HG03175 (cell line): ENCODE measurements around the gene MACF1.

ENCODE experiments used
- ATAC-seq: cut with Tn5 transposase; IDR thresholded peaks from one replicate; pipeline ENCODE4 v1.9.1; 2021; ENCODE audit warnings: mild to moderate bottlenecking, moderate library complexity; ENCODE audit not compliant: unreplicated experiment

Gene MACF1

DNA sequence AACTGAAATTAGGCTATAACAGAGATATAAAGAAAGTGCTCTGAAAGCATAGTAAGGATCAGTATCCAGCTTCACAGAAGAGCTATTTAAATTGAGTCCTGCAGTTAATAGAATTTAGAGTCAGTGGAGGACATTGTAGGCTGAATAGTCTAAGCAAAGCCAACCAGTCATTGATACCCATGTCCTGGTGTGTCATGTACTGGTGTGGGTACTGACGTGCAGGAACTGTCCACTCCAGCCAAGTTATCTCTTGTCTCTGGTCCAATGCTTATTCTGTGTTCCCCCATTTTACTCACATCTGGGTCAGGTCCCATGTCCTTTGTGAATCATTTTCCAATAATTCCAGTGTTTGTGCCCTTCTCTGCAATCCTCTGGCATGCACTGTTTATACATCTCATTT is 90.0 kb downstream of the MACF1 start:
- no peak for ATAC-seq

DNA sequence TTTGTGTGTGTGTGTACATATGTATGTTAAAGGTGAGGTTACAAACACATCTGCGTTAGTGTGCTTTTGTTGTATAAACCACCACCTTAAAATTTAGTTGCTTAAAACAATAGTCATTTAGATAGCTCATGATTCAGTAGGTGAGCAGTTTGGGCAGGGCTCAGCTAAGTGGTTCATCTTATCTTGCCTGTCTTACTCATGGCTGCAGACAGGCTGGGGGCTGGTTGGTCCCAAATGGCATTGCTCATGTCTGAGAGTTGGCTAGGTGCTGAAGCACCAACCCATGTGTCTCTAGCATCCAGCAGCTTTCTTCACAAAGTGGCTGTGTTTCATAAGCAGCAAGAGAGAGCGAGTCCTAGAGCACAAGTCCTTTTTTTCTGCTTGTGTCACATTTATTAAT is 91.4 kb downstream of the MACF1 start:
- ATAC-seq, result no peak

DNA sequence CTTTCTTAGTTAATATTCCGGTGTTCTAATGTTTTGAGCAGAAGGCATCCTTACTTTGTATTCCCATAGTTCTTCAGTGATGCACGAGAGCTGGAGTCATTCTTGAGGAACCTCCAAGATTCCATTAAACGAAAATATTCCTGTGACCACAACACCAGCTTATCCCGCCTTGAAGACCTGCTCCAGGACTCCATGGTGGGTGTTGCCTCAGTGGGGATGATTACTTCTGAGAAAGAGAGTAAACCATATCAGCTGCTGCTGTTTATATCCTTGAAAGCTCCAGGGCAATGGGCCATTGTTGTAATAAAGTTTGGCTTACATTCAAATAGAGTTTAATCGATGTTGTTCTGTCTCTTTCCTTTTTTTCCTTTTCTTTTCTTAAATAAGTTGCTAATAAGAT is 93.1 kb downstream of the MACF1 start:
- ATAC-seq, result no peak

DNA sequence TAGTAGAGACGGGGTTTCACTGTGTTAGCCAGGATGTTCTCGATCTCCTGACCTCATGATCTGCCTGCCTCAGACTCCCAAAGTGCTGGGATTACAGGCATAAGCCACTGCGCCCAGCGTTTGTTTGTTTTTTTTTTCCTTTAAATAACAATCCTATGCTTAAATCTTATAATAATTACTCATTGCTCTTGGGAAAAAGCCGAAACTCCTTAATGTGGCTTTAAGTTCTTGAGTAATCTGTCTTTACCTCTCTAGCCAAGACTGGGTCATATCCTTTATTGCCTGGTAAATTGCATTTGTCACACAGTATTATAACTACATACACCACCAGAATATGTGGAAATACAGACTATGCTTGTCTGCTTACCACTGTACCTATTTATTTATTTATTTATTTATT is 97.1 kb downstream of the MACF1 start:
- no peak for ATAC-seq

DNA sequence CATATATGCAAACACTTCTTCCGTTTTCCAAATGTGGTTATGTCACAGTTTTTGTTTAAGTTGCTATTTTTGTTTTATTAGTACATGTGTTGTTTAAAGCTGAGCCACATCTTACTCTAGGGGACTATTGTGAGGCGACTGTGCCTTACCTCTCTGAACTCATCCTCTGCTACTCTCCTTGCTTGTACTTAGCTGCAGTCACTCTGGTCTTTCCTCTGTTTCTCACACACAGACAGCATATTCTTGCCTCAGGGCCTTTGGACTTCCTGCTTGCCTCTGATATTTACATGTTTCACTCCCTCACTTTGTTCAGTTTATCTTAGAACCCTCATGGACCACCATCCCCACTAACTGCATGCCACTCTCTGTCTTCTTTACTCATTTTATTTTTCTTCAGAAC is 101.1 kb downstream of the MACF1 start:
- ATAC-seq, result no peak

DNA sequence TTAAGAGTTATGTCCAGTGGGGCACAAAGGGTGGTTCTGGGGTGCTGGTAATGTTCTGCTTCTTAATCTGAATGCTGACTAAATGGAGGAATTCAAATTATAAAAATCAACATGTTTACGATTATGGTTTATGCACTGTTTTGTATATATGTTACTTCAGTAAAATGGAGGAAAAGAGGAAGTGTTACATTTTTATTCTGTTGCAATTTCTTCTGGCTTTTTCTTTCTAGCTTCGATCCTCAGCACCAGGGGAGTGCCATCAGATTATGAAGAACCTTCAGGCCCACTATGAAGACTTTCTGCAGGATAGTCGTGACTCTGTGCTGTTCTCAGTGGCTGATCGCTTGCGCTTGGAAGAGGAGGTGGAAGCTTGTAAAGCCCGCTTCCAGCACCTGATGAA is 105.5 kb downstream of the MACF1 start:
- ATAC-seq, result no peak

DNA sequence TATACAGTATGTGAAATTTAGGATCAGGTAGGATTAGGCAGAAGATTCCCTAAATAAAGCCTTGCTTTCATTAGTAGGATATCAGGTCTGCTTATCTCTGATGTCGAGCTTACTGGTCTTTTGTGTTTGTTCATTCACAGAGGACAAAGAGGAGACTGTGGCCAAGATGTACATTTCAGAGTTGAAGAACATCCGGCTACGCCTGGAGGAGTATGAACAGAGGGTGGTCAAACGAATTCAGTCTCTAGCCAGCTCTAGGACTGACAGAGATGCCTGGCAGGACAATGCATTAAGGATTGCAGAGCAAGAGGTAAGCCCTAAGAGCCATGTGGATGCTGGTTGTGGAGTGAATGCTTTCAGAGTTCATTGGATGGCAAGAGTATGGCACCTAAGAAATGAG is 106.2 kb downstream of the MACF1 start:
- ATAC-seq, result no peak

DNA sequence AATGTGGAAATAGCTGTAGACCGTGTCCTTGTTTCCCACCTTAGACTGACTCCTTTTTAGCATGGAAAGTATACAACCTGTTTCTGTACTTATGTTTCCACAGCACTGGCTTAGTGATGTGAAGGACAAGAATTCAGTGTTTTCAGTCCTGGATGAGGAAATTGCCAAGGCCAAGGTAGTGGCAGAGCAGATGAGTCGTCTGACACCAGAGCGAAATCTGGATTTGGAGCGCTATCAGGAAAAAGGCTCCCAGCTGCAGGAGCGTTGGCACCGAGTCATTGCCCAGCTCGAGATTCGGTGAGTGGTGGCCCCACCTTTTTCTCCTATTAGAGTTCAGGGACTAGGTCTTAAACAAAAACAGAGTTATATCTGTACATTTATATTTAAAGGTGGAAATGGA is 112.6 kb downstream of the MACF1 start:
- no peak for ATAC-seq

DNA sequence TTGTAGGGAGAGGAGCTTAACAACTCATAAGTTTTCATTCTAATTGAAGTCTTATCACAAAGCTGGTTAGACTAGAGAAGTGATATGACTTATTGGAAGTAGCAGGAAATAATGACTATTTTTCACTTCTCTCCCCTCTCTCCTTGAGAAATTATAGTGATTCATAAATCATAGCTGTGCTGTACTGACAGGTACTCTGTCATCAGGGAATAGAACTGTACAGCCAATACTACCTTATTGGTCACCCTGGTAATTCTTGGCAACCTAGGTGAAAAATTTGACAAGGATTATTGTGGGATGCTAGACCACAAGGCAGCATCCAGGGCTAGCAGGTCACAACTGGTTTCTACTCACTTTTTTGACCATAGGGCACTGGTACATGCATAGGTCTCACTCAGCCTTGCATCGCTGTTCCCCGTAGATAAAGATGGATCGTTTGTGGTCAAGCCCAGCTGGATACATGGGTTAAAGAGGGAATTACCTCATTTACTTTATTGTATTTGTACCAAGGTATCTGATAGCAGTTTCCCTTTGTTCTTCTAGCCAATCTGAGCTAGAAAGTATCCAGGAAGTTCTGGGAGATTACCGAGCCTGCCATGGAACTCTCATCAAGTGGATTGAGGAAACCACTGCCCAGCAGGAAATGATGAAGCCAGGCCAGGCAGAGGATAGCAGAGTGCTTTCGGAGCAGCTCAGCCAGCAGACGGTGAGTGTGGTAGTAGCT is 113.6 kb downstream of the MACF1 start:
- no peak for ATAC-seq

DNA sequence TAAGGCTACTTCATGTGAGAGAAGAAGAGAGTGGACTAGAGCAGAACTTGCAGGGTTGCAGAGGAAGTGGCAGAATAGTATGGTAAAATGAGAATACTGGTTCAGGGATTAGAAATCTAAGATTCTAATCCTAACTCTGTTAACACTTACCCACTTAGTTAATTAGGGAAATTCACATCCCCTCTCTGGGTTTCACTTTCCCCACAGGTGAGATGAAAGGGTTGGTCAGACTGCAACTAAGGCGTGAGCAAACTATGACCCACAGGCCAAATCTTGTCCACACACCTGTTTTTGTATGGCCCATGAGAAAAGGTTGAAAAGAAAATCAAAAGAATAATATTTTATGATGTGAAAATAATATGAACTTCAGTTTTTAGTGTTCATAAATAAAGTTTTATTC is 117.5 kb downstream of the MACF1 start:
- ATAC-seq, result no peak

DNA sequence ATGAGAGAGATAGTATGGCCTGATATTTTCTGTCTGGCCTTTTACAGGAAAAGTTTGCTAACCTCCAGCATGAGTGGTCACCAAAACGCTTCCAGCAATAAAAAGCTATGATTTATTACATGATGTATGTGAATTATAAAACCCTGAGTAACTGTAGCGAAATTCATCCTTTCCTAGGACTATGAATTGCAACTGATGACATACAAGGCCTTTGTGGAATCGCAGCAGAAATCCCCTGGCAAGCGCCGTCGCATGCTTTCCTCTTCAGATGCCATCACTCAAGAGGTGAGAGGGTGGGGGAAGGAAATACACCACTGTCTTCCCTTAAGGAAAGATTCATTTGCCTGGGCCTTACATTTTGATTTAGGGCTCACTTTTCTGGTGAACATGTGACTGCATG is 117.9 kb downstream of the MACF1 start:
- no peak for ATAC-seq

DNA sequence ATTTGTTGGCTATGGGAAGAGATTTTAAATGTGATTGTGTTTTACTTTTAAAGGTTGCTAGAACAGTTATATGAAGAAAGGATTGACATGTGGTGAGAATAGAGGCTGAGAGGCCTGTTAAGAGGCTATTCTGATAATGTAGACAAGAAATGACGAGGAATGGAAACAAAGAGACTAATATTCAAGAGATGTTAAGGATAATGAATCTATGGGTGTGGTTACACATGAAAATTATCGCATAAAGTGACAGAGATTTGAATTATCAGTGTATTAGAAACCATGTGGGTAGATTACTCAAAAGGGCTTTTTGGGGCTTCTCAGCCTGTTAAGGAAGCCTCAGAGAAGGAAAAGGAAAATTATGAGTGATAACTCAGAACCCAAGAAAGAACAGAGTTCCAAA is 120.4 kb downstream of the MACF1 start:
- no peak for ATAC-seq

DNA sequence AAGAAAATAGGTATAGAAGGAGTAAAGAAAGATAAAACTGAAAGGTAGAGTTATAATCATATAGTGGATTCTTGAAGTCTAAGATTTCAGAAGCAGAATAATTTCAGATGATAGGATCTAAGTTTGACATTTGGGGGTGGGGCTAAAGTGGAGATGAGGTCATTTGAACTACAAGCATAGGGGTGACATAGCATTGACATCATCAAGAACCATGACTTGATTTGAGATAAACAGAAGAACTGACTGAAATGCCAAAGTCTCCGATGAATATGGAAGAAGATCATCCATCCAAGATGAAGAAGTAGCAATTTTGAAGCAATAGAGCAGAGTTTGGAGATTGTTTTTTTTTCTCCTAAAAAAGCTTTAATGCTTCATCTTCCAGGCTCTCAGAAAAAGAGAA is 122.3 kb downstream of the MACF1 start:
- ATAC-seq, result no peak

DNA sequence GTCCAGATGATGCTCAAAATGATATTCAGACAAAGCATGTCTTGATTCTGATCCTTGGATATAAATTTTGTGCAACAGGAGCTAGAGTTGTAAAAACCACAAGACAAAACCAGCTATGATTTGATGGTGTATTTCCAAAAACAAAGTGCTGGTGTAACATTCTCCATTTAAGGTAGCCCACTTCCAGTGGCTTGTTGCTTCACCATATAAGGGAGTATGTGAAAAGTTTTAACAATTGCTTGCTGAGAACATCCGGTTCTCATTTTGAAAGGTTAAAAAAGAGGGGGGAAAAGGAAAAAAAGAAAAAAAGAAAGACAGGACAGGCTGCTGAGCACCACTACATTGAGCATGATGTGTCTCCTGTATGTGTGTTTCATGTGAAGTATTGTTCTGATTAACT is 123.6 kb downstream of the MACF1 start:
- ATAC-seq, result no peak

DNA sequence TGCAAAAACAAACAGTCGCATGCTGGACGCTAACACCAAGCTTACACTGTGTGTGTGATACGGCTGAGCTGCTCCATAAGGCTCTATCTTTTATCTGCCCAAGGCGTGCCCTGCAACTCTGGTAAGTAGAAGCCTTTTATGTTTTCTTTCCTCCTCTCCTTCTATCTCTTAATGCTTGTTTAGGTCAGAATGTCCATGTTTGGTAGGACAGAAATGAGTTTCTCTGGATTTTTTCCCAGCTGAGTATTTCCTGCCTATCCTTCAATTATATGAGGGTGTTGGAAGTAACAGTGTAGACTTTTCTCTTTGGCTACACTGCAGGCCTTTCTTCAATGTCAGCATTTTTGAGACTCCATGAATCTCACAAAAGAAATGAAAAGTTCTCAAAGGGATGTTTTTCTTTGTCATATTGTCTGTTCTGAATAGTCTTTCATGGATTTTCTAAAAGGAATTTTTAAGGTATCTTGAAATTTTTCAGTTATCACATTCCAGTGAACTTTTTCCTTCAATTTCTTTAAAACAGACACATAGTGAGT is 124.2 kb downstream of the MACF1 start:
- no peak for ATAC-seq

DNA sequence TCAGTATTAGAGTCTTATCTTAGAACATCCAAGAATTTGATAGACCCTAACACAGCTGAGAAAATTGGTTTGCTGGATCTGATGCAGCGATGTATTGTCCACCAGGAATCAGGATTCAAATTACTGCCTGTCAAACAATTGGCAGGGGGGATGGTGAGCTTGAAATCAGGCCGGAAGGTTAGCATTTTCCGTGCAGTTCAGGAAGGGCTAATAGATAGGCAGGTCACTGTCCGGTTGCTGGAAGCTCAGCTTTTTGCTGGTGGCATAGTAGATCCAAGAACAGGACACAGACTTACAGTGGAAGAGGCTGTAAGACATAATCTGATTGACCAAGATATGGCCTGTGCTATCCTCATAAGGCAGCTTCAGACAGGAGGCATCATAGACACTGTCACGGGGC is 127.2 kb downstream of the MACF1 start:
- no peak for ATAC-seq

DNA sequence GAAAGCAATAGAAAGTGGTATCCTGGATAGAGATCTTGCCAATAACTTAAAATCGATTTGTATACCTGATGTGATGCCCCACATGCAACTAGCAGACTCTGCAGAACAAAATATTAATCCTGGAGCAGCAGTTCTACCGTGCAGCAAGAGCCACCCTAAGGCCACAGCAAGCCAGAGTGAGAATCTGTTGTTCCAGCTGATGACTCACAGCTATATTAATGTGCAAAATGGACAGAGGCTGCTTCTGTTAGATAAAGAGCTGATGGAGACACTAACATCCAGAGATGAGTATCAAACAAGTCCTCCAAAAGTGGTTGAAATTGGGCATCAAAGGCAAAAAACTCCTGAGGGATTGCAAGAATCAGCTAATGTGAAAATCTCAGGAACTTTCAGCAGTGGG is 127.8 kb downstream of the MACF1 start:
- no peak for ATAC-seq

DNA sequence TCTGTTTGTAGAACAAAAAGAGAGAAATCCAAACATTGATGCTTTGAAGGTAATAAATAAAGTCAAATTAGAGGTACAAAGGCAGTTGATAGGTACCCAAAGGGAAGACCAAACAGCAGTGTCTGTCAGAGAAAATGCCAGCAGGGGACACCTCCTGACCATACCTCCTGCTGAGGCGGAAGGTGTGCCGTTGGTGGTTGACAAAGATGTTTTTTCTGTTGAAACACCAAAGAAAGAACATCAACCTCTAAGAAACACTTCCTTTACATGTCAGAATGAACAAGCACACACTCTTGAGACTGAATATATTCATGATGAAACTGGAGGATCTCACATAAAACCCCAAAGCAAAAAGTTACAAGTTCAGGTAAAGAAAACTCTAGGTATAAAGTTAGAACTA is 128.3 kb downstream of the MACF1 start:
- ATAC-seq, result no peak

DNA sequence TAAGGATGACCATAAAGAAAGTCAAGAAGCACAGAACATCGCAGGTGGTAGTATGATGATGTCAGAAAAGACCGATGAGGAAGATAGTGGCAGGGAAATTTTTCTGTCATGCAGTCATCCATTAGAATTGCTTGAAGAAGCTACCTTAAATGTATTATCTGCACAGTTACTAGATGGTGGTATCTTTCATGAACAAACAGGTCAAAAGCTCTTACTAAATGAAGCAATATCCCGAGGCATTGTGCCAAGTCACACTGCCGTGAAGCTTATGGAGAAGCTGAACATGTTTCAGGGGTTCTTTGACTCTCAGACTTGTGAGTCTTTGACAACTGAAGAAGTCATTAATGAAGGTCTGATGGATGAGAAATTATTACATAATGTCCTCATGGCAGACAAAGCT is 128.8 kb downstream of the MACF1 start:
- no peak for ATAC-seq

DNA sequence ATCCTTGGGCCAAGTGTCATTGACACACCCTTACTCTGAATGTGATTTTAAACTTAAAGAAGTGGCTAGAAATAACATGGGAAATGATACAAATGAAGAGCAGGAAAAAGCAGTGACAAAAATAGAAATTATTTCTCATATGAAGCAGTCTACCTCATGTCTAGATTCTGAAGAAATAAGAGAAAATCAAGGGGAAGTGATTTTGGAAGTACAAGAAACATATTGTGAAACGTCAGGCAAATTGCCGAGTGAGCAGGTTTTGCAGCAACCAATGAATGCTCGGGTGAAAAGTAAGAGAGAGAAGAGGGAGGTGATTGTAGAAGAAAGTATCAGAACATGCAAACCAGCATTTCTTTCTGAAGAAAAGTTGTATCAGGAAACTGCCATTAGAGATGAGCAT is 130.7 kb downstream of the MACF1 start:
- no peak for ATAC-seq

DNA sequence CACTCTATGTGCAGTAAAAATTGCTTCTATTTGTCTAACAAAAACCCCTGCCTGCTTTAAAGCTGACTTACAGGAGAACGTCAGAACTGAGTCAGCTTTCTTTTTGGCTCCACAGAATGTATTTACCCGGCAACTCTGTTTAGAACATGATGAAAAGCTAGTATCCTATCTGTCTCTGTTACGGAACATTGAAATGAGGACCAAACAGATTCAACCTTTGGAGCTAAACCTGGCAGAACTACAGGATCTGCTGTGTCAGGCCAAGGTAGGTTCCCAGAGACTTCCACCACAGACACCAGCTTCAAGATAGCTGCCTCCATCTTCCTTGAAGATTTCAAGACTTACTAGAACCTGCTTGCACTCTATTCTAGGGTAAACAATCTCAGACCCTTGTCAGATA is 132.6 kb downstream of the MACF1 start:
- no peak for ATAC-seq

DNA sequence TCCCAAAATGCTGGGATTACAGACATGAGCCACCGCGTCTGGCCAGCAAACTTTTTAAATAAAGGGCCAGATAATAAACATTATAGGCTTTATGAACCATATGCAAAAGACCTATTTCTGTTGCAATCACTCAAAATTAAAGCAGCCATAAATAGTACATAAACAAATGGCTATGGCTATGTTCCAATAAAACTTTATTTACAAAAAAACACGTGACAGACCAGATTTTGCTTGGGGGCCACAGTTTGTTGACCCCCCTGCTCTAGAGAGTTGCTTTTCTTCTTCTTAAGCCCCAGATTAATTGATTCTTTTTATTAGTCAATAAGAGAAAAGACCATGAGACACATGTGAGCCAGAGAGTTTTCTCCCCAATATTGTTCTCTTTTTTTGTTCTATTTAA is 138.3 kb downstream of the MACF1 start:
- ATAC-seq, result no peak
